Stimulated activated CD8-positive, alpha-beta memory T cell treated with anti-CD3 and anti-CD28 coated beads, Interleukin-7, amount 100 ng/mL, for 4 hours (primary cell): ENCODE results near the gene ALG3.

ENCODE experiments used
- DNase-seq, 2 donors: peaks; one replicate each; pipeline ENCODE4 v3.0.0-alpha.2; 2020; ENCODE audit warnings: low read depth in 2 of 2

Gene ALG3

GRCh38 chr3:184259878-184260723, 11.3 kb upstream of the ALG3 start:
- peak in 1 of 2 donors; percentile 29 for DNase-seq

DNA sequence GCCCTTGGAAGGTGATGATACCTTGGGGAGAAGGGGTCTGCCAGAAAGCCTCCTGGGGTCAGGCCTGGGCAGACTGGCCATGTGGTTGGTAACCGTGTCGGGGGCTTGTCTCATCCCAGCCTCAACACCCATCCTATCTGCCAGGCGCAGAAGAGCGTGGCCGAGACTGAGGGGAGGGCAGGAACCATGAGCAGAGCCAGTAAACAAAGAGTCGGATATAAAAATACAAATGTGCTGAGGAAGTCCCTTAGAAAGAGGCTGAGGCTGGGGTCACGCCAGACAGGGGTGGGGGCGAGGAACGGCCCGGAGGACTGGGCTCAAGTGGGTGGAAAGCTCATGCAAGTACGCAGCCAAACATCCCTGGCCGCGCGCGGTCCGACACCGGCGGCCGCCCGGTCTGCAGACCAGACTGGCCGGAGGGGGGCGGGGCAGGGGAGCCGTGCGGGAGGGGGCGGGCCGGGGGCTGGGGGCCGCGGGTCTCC, 10.7 kb upstream of the ALG3 start:
- no peak for DNase-seq

GRCh38 chr3:184258926-184259325, 10.2 kb upstream of the ALG3 start:
- no peak for DNase-seq

GRCh38 chr3:184257083-184257915, 8.5 kb upstream of the ALG3 start:
- DNase-seq = no peak

DNA sequence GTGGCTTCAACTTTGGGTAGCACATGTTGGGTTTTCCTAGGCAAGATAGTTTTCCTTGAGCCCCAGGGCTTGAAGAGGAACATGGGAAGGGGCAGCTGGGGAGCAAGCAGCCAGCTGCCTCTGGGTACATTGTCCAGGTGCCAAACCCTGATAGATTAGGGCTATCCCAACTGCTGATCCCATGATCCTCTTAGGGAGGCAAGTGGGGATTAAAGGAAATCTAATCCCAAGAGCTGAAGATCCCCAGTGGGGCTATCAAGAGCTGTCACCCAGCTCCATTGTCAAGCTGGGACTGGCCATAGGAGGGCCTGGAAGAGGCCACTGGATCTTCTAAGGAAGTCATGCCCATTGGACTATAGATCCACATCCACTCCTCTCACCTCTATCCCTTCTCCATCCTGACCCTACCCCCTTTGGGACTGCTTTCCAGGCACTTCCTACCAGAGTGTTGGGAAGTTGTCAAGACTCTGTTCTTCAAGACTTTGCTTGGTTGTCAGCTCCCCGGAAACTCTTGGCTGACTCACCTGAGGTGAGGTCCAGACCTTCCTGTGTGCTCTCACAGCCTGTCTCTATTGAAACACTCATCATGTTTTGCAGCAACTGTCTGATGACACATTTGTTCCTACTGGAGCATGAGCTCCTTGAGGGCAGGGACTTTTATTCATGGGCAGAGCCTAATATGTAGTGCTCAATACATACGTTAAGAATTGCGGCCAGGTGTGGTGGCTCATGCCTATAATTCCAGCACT, 6.7 kb upstream of the ALG3 start:
- no peak for DNase-seq

DNA sequence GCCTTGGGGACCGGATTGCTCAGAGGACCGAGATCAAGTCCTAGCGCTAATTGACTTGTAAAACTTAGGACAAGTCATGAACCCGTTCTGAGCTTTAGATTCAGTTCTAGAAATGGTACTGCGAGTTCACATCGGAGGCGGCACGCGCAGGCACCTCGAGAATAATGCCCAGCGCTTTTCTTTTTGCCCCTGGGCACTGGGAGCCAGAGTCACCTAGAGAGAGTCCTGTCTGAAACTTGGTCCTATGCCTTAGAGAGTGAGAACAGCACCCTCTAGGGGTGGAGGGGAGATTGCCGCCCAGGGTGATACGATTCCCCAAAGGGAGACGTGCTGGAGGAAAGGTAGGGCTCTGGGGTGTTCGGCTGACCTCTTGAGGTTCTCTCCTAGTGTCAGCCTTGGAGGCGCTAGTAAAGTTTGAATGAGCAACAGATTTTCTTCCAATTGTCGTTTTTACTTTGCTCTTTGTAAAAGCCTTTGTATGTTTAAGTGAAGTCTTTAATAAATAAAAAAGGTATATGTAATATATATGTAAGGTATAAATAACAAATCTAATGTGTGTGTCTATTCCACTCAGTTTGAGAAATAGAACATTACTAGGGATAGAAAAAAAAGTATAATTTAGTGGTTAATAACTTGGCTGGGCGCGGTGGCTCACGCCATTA, 1.5 kb upstream of the ALG3 start:
- peak; percentile 77 to 88 for DNase-seq

GRCh38 chr3:184249412-184250166, 827 bp upstream of the ALG3 start, which contains the start of gene EEF1AKMT4:
Gene EEF1AKMT4, plus strand, starts transcription at chr3:184249672. Its CDS starts 23 bp downstream, at chr3:184249695.
- peak; percentile 92 to 94 for DNase-seq

DNA sequence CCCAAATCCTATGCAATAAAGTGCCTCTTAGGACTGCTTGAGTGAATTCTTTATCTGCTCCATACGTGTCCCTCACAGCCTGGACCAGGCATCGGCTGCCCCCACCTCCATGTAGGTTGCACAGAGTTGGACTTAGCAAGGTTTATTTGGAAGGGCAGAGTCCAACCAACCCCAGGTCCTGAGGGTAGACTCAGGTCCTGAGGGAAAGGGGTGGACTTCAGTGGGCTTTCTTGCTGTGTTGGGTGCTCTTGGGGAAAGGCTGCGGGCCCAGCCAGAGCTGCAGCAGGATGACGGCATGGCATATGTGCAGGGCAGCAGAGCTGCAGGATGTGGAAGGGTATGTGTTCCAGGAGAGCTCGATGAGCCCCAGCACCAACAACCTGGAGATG, 6.5 kb downstream of the ALG3 start:
- no peak for DNase-seq

GRCh38 chr3:184241447-184242296, 7.1 kb downstream of the ALG3 start:
- DNase-seq = no peak

GRCh38 chr3:184241141-184241446, 7.7 kb downstream of the ALG3 start:
- DNase-seq = no peak

DNA sequence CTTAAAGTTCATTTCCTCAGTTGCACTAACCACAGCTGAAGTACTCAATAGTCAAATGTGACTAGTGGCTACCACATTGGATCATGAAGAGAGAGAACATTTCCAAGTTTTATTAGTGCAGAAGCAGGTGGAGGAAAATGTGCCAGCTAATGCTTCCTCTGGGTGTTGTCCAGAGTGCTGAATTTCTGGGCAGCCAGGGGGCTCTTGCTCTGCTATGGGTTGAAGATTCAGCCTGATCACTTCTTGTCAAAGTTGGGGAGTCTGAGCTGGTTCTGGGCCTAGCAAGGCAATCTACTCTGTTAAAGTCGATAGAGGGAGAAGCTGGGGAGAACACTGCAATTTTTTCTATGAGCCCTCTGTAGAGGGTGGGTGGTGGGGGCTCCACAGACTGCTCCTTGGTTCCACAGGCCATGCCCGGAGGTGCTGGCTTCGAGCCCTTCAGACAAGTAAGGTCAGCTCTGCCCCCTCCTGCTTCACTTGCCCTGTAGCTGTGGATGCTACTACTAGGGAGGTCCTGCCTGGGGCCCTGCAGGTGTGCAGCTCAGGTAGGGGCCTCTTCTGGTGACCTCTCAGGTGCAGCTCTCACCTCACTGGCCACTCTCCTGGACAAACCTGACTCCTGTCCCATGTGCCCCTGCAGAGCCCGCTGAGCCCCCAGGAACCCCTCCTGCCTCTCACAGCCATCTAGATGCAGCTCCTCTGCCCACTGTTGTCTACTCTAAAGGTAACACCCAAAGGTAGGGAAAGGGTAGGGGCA, 8.2 kb downstream of the ALG3 start:
- DNase-seq = no peak

DNA sequence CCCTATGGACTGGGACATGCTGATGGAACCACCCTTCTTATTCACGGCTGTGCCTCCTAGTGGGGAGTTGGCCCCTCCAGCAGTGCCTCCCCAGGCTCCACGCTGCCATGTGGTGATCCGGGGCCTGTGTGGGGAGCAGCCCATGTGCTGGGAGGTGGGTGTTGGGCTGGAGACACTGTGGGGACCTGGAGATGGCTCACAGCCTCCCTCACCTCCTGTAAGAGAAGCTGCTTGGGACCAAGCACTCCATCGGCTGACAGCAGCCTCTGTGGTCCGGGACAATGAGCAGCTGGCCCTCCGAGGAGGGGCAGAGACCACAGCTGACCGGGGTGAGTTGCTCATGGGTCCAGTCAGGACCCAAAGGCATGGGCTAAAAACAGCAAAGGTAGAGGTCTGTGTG, 9.1 kb downstream of the ALG3 start:
- no peak for DNase-seq

- DNase-seq = no peak
Observed at GRCh38 chr3:184239221-184239620, 9.5 kb downstream of the ALG3 start.

DNA sequence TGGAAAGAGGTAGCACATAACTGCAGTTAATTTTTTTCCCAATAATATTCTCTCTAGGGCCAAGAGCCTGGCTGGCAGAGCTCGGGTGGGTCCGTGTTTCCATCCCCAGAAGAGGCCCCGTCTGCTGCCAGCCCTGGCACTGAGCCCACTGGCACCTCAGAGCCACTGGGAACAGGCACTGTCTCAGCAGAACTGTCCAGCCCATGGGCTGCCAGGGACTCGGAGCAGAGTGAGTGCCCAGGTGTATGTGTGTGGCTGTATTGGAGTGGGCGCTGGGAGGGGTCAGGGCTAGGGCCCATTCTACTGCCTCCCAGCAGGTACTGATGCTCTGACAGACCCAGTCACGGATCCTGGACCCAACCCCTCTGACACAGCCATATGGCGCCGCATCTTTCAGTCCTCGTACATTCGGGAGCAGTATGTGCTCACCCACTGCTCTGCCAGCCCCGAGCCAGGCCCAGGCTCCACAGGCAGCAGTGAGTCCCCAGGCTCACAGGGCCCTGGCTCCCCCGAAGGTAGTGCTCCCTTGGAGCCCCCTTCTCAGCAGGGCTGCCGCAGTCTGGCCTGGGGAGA, 10.4 kb downstream of the ALG3 start:
- no peak for DNase-seq

DNA sequence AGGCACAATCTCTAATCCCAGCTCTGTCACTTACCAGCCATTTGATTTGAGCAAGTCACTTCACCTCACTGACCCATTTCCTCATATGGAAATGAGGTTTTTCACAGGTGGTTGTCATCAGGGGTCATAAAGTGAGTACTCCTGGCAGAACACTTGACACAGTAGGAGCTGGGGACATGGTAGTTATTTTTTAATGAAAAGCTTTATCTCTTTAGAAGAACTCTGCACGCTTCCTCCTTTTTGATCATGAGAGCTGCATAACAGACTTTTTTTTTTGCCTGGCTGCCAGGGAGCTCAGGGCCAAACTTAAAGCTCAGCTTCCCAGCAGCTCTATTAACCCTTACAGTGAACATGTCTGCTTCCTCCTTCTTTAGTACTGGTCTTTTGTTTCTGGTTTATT, 11.0 kb downstream of the ALG3 start:
- DNase-seq = no peak

DNA sequence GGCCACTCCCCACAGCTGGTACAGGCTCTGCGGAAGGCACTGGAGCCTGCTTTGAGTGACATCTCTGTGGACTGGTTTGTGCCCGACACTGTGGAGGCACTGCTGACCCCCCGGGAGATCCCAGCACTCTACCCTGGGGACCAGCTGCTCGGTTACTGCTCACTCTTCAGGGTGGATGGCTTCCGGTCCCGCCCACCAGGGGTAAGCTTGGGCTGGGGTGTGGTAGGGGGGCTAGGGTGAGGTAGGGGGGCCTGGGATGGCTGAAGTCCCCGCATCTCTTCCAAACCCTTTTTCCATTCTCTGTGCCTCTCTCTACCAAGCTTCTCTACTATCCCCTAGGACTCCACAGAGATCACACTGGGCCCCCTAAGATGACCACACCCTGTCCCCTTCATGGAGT, 11.6 kb downstream of the ALG3 start:
- no peak for DNase-seq

DNA sequence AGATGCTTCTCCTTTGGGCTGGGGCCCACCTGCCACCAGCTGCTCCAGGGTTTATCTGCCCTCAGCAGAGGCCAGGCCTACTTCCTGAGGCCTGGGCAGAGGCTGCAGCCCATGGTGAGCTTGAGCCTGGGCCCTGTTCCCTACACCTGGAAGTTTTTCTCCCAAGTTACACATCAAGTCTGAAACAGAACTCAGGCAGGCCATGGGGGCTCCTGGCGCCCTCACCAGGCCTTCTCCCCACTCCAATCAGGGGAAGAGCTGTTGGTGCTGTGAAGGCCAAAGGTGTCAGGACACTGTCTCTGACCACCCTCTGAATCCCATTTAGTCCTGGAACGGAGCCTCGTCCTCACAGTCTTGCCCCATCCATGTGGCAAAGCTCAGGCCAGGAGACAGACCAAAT, 12.1 kb downstream of the ALG3 start:
- DNase-seq = no peak

- no peak for DNase-seq
Observed at GRCh38 chr3:184236033-184236410, 12.7 kb downstream of the ALG3 start.
